HCEC 1CT (cell line): ENCODE results near the gene PTPRD.

ENCODE experiments used
- DNase-seq: peaks from one replicate; pipeline ENCODE4 v3.0.0-alpha.2; 2017

The PTPRD gene

GRCh38 chr9:8799615-8800014, 1813.2 kb downstream of the PTPRD start:
- no peak for DNase-seq

GRCh38 chr9:8799206-8799605, 1813.6 kb downstream of the PTPRD start:
- no peak for DNase-seq

GRCh38 chr9:8784838-8785237, 1828.0 kb downstream of the PTPRD start:
- no peak for DNase-seq

- no peak for DNase-seq
These were observed 1828.9 kb downstream of the PTPRD start for GRCh38 chr9:8783941-8784340.

GRCh38 chr9:8782237-8782636, 1830.6 kb downstream of the PTPRD start:
- DNase-seq: no peak

DNA sequence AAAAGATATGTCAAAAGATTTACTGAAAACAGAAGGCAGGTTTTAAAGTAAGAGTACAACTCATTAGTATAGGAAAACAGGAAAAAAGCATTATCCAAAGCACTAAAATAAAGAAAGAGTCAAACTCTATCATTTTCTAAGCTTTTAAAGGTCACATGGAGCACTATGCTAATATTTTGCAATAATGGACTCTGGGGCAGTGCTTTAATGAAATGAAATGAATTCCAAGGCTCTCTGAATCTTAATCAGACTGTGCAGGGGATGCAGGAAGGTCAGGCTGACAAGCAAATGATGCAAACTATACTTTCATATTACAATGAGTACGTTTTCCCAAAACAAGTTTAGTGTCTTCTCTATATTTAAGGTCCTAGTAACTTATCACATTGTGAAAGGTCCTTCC, 1831.3 kb downstream of the PTPRD start:
- no peak for DNase-seq

GRCh38 chr9:8780386-8780785, 1832.4 kb downstream of the PTPRD start:
- no peak for DNase-seq

- DNase-seq: no peak
These were observed 1833.3 kb downstream of the PTPRD start for GRCh38 chr9:8779478-8779877.

DNA sequence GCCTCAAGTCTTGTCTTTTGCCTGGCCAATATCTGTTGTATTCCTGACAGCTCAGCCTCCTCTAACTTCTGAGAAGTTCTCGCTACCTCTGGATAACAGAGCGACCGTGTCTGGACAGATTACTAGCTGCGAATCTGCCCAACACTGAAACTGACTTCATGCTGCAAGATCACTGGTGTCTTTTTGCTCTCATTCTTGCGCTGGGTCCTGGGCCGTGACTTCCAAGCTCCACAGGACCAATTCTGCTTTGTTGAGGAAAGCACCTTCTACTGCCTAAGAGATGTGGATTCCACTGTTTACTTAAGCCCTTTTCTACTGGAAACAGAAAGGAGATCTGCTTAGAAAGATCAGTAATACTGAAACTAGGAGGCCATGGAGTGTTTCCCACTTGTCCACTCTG, 1834.4 kb downstream of the PTPRD start:
- DNase-seq: no peak

DNA sequence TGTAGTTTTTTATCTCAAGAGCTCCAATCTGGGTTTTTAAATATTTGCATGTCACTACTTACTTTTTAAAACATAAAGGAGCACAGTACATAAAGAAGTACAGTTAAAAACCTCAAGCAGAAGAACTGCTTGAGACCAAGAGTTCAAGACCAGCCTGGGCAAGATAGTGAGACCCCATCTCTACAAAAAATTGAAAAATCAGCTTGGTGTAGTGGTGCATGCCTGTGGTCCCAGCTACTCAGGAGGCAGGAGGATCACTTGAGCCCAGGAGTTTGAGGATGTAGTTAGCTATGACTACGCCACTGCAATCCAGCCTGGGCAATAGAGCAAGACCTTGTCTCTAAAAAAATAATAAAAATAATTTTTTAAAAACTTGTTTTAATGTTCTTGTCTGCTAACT, 1840.5 kb downstream of the PTPRD start:
- DNase-seq: no peak

DNA sequence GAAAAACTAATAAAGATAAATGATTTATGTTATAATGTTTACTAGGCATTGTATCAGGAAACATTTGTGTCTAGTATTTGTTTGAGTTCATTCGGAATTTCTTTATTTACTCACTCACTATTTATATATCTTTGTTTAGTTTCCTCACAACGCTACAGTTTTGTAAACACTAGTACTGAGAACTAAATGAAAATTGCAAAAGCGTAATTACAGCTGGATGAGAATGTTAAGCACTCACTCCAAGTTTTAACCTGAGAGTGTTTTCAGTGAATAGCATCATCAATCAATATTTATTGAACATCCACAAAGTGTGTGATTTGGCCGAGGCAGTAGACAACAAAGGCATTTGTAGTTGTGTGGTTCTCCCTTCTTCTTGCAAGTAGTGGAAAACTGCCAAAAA, 1843.6 kb downstream of the PTPRD start:
- DNase-seq: no peak

DNA sequence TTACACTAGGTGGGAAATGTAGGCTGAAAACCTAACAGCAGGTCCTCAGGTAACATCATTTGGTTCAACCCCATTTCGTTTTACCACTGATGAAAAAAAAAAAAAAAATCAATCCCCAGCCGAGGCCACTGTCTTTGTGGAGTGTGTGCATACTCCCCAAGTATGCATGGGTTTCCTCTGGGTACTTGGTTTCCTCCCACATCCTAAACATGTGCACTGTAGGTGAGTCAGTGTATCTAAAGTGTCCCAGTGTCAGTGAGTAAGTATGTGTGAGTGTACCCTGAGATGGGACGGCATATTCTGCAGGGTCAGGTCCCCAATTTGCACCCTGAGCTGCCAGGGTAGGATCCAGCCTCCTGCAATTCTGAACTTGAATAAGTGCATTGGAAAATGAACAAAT, 1846.7 kb downstream of the PTPRD start:
- no peak for DNase-seq

DNA sequence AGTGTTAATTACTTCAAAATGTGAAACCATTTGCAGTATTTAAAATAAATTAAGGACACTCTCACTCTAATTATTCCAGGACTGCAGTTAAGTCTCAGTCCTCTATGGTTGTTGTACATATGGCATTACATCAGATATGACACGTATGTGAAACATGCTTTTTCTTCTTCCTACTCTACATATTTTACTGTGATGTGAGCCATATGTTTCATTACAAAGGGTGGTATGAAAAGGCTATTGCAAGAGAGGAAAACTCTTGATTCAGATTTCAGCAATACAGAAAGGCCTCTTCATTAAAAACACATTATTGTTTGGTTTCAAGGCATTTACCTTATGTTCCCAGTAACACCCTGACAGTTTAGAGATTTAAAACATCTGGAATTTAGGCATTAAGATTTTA, 1848.8 kb downstream of the PTPRD start:
- DNase-seq: no peak

DNA sequence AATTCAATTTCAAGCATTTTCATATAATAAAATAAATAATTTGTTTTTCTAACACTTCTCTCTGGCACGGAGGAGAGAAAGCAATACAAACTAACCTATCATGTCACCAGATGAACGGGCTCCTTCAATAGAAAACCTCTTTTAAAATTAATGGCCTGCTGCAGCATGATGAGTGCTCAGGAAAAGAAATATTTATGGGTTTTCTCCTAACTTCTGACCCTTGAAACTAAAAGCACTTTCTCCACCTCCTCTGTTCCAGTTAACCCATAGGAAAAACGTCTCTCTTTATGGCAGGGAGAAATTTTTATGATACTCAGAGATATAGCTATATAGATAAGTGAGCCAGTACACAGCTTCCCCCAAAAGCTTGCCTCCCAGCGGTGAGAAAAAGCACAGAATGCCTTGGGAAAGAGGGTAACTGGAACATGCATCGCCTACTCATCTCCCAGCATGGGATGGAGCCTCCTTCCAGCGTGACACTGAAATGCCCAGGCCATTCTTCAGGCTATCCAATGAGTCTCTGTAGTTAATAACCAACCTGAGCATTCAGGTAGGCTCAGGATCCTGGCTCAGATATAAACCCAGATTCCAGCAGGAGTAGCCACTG, 1850.2 kb downstream of the PTPRD start:
- DNase-seq: no peak

DNA sequence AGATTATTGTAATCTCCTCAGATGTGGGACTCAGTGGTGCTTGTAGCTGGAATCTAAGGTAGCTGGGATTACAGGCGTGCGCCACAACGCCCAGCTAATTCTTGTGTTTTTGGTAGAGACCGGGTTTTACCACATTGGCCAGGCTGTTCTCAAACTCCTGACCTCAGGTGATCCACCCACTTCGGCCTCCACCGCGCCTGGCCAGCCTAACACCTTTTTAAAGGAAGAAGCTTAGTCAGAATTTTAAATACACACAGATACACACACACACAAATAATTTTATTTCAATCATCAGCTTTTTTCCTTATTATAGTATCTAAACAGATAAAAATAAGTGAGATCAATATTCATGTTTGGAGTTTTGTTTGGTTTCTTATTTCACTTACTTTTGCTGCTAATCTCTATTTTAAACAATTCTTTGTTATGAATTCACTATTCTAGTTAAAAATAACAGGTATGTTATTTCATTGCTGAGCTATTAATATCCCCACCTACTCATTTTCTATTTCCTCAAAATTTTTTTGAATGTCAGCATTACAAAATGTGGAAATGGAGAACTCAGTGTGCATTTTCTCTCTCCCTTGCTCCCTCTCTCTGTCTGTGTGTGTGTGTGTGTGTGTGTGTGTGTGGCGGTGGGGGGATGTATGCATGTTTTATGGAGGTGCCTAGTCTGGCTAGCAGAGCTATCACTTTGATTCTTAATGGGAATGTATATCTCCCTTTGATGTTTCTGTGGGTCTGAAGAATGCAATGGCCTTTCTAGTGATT, 1852.6 kb downstream of the PTPRD start:
- DNase-seq: no peak

GRCh38 chr9:8757881-8758280, 1854.9 kb downstream of the PTPRD start:
- DNase-seq: no peak

DNA sequence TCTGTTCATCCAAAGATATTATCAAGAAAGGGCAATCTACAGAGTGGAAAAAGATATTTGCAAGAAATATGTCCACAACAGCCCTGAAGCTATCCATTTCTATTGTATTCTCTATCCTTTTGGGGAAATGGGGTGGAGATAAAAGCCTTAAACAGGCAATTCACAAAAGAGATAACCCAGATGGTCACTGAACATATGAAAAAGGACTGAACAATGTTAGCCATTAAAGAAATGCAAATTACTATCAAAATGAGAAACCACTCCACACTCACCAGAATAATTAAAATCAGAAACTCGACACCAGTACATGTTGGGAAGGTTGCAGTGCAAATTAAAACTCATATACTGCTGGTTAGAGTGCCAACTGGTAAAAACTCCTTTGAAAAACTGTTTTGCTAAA, 1858.1 kb downstream of the PTPRD start:
- no peak for DNase-seq

GRCh38 chr9:8751406-8751930, 1861.3 kb downstream of the PTPRD start:
- DNase-seq: no peak

- no peak for DNase-seq
These were observed 1862.2 kb downstream of the PTPRD start for GRCh38 chr9:8750639-8751051.

- DNase-seq: no peak
These were observed 1867.5 kb downstream of the PTPRD start for GRCh38 chr9:8745347-8745746.

DNA sequence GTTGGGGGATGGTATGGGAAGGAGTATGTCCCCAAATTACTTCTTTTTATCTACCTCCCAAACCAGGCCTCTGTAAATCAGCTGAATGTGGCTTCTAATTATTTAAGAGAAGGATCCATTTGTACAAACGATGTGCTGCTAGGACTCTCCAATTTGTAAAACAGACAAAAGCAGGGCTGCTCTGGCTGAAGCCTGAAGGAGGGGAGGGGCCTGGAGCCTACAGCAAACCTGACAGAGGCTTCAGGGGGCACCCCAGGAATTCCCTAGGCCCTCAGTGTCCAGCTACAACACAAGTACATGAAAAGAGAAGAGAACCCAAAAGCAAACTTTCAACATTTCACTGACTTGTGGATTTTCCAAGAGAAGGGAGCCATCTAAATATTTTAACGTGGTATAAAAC, 1873.9 kb downstream of the PTPRD start:
- DNase-seq: no peak

DNA sequence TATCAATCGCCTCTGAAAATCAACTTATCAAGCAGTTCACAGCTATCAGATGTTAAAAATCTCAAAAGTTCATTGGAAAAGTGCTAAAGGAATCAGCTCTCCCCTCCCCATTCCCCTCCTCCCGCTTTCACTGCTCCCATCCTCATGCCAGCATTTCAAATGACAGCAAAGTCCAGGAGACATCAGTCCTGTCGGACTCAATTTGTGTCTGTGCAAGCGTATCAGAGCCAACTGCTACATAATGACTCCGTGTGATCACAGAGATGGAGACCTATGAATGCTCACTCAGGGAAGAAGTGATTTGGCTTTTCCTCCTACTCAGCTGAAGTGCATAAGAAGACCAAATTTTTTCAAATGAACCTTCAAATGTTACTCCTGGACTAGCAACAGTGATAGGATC, 1876.0 kb downstream of the PTPRD start:
- no peak for DNase-seq

- no peak for DNase-seq
These were observed 1878.0 kb downstream of the PTPRD start for GRCh38 chr9:8734760-8735159.

DNA sequence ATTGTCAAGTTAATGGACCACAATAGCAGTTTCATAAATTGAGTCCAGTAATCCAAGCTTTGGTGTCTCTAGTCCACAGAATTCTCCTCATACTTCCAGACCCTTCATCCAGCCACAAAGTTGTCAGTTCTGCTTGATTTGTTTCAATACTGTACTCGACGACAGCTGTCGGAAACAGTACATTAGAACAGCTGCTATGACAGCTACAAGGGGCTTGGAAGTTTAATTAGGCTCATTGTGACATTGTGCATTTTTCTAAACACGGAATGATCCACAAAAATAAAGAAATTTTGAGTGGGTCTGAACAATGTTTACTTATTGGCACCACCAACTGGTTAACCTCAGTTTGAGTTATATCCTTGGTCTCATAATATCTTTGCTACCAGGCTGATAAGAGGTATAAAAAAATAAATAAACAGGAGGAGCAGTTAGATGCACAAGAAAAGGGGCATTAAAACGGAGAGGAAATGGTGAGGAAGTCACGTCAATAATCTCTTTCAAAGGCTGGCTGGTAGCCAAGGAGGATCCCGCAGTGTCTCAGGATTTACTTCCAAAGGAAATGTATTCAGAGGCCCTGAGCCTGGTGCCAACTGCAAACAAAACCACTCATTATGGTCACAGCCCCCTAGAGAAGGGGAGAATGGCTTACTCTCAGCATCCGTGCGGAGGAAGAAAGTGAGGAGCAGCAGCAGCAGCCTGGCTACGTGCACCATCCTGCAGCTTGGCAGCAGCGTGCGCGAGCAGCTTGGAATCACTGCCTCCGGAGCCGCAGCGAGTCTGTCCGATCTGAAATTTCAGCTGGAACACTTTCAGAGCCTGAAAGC, 1879.5 kb downstream of the PTPRD start:
- DNase-seq: no peak
